T47D (cell line): ENCODE measurements around the gene SLC41A3.
A peak's percentile ranks its signal among the peaks of the same experiment; 100 is the strongest.
"Not testable (repeated sequence)": the region's sequence is repeated elsewhere in the genome, so short reads cannot be mapped to it uniquely, and the experiment has no call there.

Source experiments
- DNase-seq, 2 experiments: peaks; one replicate each; pipeline versions ENCODE4 v3.0.0 to v3.0.0-alpha.2; 2011 to 2012; ENCODE audit warnings: low read depth in 1 of 2, low spot score in 1 of 2
- JUND ChIP-seq: IDR thresholded peaks from 2 replicates; pipeline ENCODE4 v1.6.1; 2012; ENCODE audit warnings: low read depth
- in situ Hi-C: cut with HindIII; loops from 2 replicates; pipeline ENCODE4 v1.10.0; 2016; ENCODE audit warnings: low sequenced_read_pairs, low pct_unique_long_range_greater_than_20kb

The SLC41A3 gene

GRCh38 chr3:126100634-126101301 is 16.8 kb upstream of the SLC41A3 start:
- DNase-seq, result no peak

DNA sequence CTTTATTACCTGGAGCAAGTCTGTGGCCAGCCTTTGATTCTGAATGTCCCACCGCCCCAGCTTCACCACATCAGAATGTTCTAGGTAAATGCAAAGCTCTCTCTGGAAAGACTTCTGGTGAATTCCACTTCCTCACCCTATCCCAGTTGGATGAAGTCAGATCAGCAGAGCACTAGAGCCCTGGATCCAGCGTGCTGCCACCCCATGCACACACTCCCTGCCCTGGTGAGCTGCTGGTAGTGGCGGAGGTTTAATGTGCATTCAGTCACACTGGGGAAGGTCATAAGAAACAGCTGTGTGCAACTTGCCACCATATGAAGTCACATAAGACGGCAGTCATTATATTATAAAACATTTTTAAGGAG is 16.3 kb upstream of the SLC41A3 start:
- in situ Hi-C loops, result no loop called here
- TF ChIP-seq JUND, result no peak
- no peak for DNase-seq

More at GRCh38 chr3:126100634-126101301, 16.8 kb upstream of the SLC41A3 start:
- TF ChIP-seq JUND, result no peak
- in situ Hi-C loops, result no loop called here

DNA sequence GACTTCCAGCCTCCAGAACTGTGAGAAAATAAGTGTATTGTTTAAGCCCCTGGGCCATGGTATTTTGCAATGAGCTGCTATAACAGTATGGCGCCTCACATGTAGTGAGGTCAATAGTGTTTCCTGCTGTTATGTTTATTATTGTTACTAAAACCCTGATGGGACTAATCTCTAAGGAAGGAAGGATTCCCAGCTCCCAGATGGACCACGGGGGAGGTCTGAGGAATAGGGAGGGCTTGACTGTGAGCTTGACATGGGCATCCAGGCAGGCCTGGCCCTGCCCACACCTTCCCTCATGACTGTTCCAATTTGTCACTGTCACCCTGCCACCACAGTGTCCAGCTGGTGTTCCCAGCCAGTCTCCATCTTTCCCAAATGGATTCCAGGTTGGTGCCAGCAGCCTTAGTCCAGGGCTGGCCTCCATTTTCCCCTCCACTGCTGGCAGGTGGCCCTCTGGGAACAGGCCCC is 14.5 kb upstream of the SLC41A3 start:
- no peak for TF ChIP-seq JUND
- DNase-seq, result no peak
- in situ Hi-C loops, result no loop called here

GRCh38 chr3:126097801-126098200 is 13.9 kb upstream of the SLC41A3 start:
- in situ Hi-C loops, result no loop called here
- no peak for DNase-seq
- TF ChIP-seq JUND, result no peak

- DNase-seq, in situ Hi-C loops: not testable (repeated sequence)
Observed at GRCh38 chr3:126096274-126096673, 12.3 kb upstream of the SLC41A3 start.

DNA sequence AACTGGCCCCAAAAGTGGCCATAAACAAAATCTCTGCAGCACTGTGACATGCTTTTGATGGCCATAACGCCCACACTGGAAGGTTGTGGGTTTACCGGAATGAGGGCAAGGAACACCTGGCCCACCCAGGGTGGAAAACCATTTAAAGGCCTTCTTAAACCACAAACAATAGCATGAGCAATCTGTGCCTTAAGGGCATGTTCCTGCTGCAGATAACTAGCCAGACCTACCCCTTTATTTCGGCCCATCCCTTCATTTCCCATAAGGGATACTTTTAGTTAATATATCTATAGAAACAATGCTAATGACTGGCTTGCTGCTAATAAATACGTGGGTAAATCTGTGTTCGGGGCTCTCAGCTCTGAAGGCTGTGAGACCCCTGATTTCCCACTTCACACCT is 8.2 kb upstream of the SLC41A3 start:
- DNase-seq, in situ Hi-C loops: not testable (repeated sequence)

GRCh38 chr3:126087552-126088175 is 3.7 kb upstream of the SLC41A3 start:
- no peak for DNase-seq
- TF ChIP-seq JUND, result no peak

DNA sequence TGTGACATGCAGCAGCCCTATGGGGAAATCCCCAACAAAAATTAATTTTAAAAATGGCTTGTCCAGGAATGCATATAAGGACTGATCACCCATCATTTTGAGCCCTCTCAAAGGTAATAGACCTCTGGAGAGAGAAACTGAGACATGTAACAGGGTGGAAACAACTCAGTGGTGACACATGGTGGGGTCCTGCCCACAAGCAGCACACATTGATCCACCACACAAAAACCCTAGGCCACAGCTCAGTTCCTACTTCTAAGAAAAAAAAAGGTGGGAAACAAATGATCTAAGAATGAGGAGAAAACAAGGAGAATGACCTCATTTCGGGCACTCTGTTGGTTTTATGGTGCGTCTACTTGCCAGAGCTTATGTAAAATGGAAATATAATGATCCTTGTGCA is 1.9 kb upstream of the SLC41A3 start:
- DNase-seq, result no peak
- TF ChIP-seq JUND, result no peak
- in situ Hi-C loops, result no loop called here

More at GRCh38 chr3:126087552-126088175, 3.7 kb upstream of the SLC41A3 start:
- in situ Hi-C loops, result no loop called here

DNA sequence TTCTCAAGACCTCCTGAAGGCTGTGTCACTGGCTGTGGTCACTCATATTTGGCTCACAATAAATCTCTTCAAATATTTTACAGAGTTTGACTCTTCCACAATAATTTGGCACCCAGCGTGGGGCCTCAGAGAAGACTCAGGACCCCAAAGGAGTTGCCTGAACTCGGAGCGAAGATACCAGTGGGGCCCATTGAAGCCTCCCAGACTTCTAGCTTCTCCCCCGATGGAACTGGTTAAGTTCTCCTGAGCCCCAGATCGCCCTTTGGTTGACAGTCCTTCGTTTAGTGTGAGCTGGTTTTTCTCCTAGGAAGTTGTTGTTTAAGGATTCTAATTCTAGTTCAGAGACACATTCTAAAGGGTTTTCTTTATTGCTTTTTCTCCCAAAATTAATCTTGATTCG is 1.4 kb upstream of the SLC41A3 start:
- no peak for DNase-seq
- no peak for TF ChIP-seq JUND
- in situ Hi-C loops, result no loop called here

DNA sequence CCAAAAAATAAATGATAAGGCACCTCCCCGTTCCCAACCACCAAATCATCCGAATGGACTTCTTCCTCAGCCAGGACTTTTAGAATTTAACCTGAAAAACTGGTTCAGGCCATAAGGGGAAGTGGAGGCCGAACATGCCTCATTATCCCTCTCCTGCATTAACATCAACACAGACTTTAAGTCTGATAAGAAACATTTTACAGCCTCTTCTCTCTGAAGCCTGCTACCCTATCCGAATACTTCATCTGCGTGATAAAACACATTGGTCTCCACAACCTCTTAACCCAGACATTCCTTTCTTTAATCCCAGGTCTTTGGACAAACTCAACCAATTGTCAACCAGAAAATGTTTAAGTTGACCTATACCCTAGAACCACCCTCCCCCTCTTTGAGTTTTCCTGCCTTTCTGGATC is 850 bp upstream of the SLC41A3 start:
- DNase-seq, result peak in 1 of 2 experiments; percentile 9
- in situ Hi-C loops, result no loop called here
- TF ChIP-seq JUND, result no peak

GRCh38 chr3:126083511-126083912 is 412 bp downstream of the SLC41A3 start:
- in situ Hi-C loops, result no loop called here

DNA sequence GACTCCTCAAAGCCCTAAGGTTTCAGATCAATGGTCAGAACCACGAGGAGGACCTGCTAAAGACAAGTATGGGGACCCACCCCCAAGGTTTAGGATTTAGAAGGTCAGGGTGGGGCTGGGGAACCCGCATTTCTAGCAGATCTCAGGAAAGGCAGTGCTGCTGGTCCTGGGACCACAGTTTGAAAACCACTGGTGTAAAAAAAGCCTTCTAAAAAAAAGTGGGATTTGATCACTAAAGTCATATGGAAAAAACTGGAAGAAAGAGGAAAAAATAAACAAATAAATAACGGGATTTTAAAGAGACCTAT is 832 bp downstream of the SLC41A3 start:
- TF ChIP-seq JUND, result no peak
- DNase-seq, result no peak
- in situ Hi-C loops, result no loop called here

More at GRCh38 chr3:126083511-126083912, 412 bp downstream of the SLC41A3 start:
- DNase-seq, result peak; percentile 48 to 60
- no peak for TF ChIP-seq JUND

- no peak for TF ChIP-seq JUND
- in situ Hi-C loops, result no loop called here
- no peak for DNase-seq
Observed at GRCh38 chr3:126082362-126083137, 1.4 kb downstream of the SLC41A3 start.
